HCT116 (cell line): Measurements from ENCODE around the gene ERMN. TPM values are rescaled to one million over a fixed set of nuclear protein-coding genes. Genes with fewer than 3 reads are reported as not detected.

Experiments
- ATAC-seq: fragments of 200-7000 bp; cut with Tn5 transposase; 2 replicates; pipeline ENCODE4 v1.9.1; 2020; ENCODE audit warnings: mild to moderate bottlenecking, moderate library complexity
- BruUV-seq: library from RNA; stranded (reverse); fragments of 400-500 nt; replicated peaks from 2 replicates; lab custom pipeline; 2021; lab: Mats Ljungman, UMichigan
- CTCF ChIA-PET: fragments of 300-600 bp; sonication (Branson Sonifier 250); formaldehyde crosslinking; loops from one replicate; lab custom pipeline; 2021; ENCODE audit warnings: antibody characterized with exemption; lab: Charles Lee
- POLR2A ChIA-PET: fragments of 300-600, 350-600 bp; sonication (Branson Sonifier 250); formaldehyde crosslinking; loops from one replicate; lab custom pipeline; 2021; ENCODE audit warnings: antibody characterized with exemption; lab: Charles Lee
- RAD21 ChIA-PET, 2 experiments: fragments of 300-600 bp; sonication (Branson Sonifier 250); formaldehyde crosslinking; loops; one replicate each; lab custom pipeline; 2023; ENCODE audit warnings: low total read pairs in 2 of 2; ENCODE audit not compliant: uncharacterized antibody in 2 of 2, unreplicated experiment in 2 of 2, low non-redundant PET in 1 of 2; lab: Charles Lee
- DNase-seq: peaks from one replicate; pipeline ENCODE4 v3.0.0-alpha.2; 2010; ENCODE audit warnings: low read depth, low spot score
- H2AFZ ChIP-seq: fragments of 200-600 bp; shearing (Covaris generic), sonication (generic); 2 replicates; pipeline ENCODE4 v1.6.1; 2017; ENCODE audit warnings: low read depth, mixed run types, mixed read lengths, antibody characterized with exemption, low read length; ENCODE audit not compliant: poor library complexity, severe bottlenecking
- H3K27ac ChIP-seq: 2 replicates; pipeline ENCODE4 v1.5.1; 2012; ENCODE audit warnings: low read depth, low read length
- H3K27me3 ChIP-seq: fragments of 200-600 bp; sonication (generic); 2 replicates; pipeline ENCODE4 v1.6.1; 2016; ENCODE audit warnings: mixed run types, low read length, mixed read lengths; ENCODE audit not compliant: insufficient read depth
- H3K36me3 ChIP-seq, 2 experiments: fragments of 200-500 bp in 1 of 2; fragments of 200-600 bp in 1 of 2; sonication (Bioruptor generic) in 1 of 2; sonication (generic) in 1 of 2; 2 replicates each; pipeline versions ENCODE4 v1.5.1 to v1.6.1; 2014 to 2016; ENCODE audit warnings: low read length in 2 of 2, inconsistent platforms in 1 of 2, mixed read lengths in 1 of 2, mixed run types in 1 of 2; ENCODE audit not compliant: insufficient read depth in 2 of 2, control insufficient read depth in 1 of 2
- H3K4me1 ChIP-seq, 2 experiments: fragments of 200-600 bp in 1 of 2; sonication (generic) in 1 of 2; 2 replicates each; pipeline versions ENCODE4 v1.5.1 to v1.6.1; 2012 to 2017; ENCODE audit warnings: low read length in 2 of 2, inconsistent platforms in 1 of 2, mild to moderate bottlenecking in 1 of 2, mixed read lengths in 1 of 2, mixed run types in 1 of 2, moderate library complexity in 1 of 2; ENCODE audit not compliant: insufficient read depth in 2 of 2, control insufficient read depth in 1 of 2
- H3K4me2 ChIP-seq: fragments of 200-600 bp; sonication (generic); 2 replicates; pipeline ENCODE4 v1.6.1; 2017; ENCODE audit warnings: mixed run types, low read length, mixed read lengths
- H3K4me3 ChIP-seq, 2 experiments: fragments of 200-600 bp in 1 of 2; sonication (generic) in 1 of 2; replicated peaks in 1 of 2; 2 replicates each; pipeline ENCODE4 v1.5.1; 2011 to 2016; ENCODE audit warnings: low read length in 2 of 2, control low read depth in 1 of 2, low read depth in 1 of 2, mild to moderate bottlenecking in 1 of 2, mixed read lengths in 1 of 2, mixed run types in 1 of 2
- H3K79me2 ChIP-seq: fragments of 200-600 bp; sonication (generic); 2 replicates; pipeline ENCODE4 v1.6.1; 2017; ENCODE audit warnings: mild to moderate bottlenecking, mixed run types, low read length, moderate library complexity, mixed read lengths; ENCODE audit not compliant: insufficient read depth
- H3K9ac ChIP-seq: fragments of 200-600 bp; sonication (generic); 2 replicates; pipeline ENCODE4 v1.6.1; 2016; ENCODE audit warnings: low read length, mixed read lengths
- H3K9me2 ChIP-seq: fragments of 200-600 bp; sonication (generic), shearing (Covaris generic); 2 replicates; pipeline ENCODE4 v1.6.1; 2017; ENCODE audit warnings: mixed run types, mild to moderate bottlenecking, moderate library complexity; ENCODE audit not compliant: insufficient read depth
- H3K9me3 ChIP-seq, 2 experiments: fragments of 200-500 bp in 1 of 2; fragments of 200-600 bp in 1 of 2; sonication (Bioruptor generic) in 1 of 2; sonication (generic) in 1 of 2; 2 replicates each; pipeline ENCODE4 v1.6.1; 2014 to 2017; ENCODE audit warnings: low read length in 2 of 2, mixed read lengths in 2 of 2, inconsistent platforms in 1 of 2, low read depth in 1 of 2, mild to moderate bottlenecking in 1 of 2, mixed run types in 1 of 2, moderate library complexity in 1 of 2; ENCODE audit not compliant: control insufficient read depth in 1 of 2, insufficient read depth in 1 of 2
- H4K20me1 ChIP-seq: fragments of 200-600 bp; sonication (generic), shearing (Covaris generic); 2 replicates; pipeline ENCODE4 v1.6.1; 2017; ENCODE audit warnings: mixed run types, mild to moderate bottlenecking, moderate library complexity; ENCODE audit not compliant: insufficient read depth
- CBX3 ChIP-seq: IDR thresholded peaks from 2 replicates; pipeline ENCODE4 v1.6.1; 2012; ENCODE audit warnings: low read depth
- ELF1 ChIP-seq: IDR thresholded peaks from 2 replicates; pipeline ENCODE4 v1.6.1; 2012; ENCODE audit warnings: low read depth, borderline replicate concordance
- RAD21 ChIP-seq: IDR thresholded peaks from 2 replicates; pipeline ENCODE4 v1.6.1; 2012; ENCODE audit warnings: low read depth, mild to moderate bottlenecking
- SRF ChIP-seq: IDR thresholded peaks from 2 replicates; pipeline ENCODE4 v1.6.1; 2012; ENCODE audit warnings: low read depth
- intact Hi-C: fragments of 100-400 bp; cut with micrococcal nuclease; formaldehyde crosslinking; loops from 2 replicates; pipeline ENCODE4 v1.10.0; 2022
- total RNA-seq: library from RNA; stranded (reverse); gene quantifications from one replicate; pipeline ENCODE4 v1.2.1, GENCODE V29; 2021; ENCODE audit not compliant: unreplicated experiment
- TF ChIP-seq, protein P1 (sequence below), 3 experiments: fragments of 200-600 bp in 1 of 3; sonication (generic) in 1 of 3; IDR thresholded peaks in 2 of 3; conservative IDR thresholded peaks in 1 of 3; 2 replicates each; pipeline ENCODE4 v1.5.1; 2012 to 2017; ENCODE audit warnings: low read depth in 2 of 3, low read length in 2 of 3, antibody characterized with exemption in 1 of 3, borderline replicate concordance in 1 of 3, control low read depth in 1 of 3, mild to moderate bottlenecking in 1 of 3, mixed read lengths in 1 of 3, mixed run types in 1 of 3, moderate library complexity in 1 of 3; ENCODE audit not compliant: insufficient read depth in 1 of 3

Gene ERMN
- total RNA-seq, 1 experiment from 2014 or later: not detected

- ATAC-seq (peak; percentile 100), DNase-seq (peak; percentile 65)
- TF ChIP-seq SRF (no peak), ELF1 (no peak), RAD21 (peak; percentile 71), CBX3 (0 out of 2 replicates have a peak, but pooled peaks have one; percentile 46)
- TF ChIP-seq, protein P1, sequence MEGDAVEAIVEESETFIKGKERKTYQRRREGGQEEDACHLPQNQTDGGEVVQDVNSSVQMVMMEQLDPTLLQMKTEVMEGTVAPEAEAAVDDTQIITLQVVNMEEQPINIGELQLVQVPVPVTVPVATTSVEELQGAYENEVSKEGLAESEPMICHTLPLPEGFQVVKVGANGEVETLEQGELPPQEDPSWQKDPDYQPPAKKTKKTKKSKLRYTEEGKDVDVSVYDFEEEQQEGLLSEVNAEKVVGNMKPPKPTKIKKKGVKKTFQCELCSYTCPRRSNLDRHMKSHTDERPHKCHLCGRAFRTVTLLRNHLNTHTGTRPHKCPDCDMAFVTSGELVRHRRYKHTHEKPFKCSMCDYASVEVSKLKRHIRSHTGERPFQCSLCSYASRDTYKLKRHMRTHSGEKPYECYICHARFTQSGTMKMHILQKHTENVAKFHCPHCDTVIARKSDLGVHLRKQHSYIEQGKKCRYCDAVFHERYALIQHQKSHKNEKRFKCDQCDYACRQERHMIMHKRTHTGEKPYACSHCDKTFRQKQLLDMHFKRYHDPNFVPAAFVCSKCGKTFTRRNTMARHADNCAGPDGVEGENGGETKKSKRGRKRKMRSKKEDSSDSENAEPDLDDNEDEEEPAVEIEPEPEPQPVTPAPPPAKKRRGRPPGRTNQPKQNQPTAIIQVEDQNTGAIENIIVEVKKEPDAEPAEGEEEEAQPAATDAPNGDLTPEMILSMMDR (IDR thresholded peaks at IDR 0.05 in 2 of 3, conservative IDR thresholded peaks at IDR 0.05 in 1 of 3; ENCODE audit: borderline replicate concordance in 1 of 3, insufficient read depth in 1 of 3, low read depth in 2 of 3, low read length in 2 of 3): peak; percentile 50 to 97 (median 92); a peak in 5 of 6 replicates
- Histone ChIP-seq H3K9me2 (no peaks in the 10 kb centered on the region), H3K36me3 (no peaks in the 10 kb centered on the region), H3K9ac (no peak overlapping the region), H3K27me3 (no peaks in the 10 kb centered on the region), H3K79me2 (no peaks in the 10 kb centered on the region), H3K4me1 (no peaks in the 10 kb centered on the region), H2AFZ (peak overlapping the region; percentile 73), H3K4me3 (no peak overlapping the region), H4K20me1 (no peaks in the 10 kb centered on the region), H3K27ac (no peak overlapping the region), H3K4me2 (no peak overlapping the region), H3K9me3 (no peaks in the 10 kb centered on the region)
- RAD21 ChIA-PET: interaction anchor here (0.7 to 1.4 kb wide), 4 partner anchors 8 to 165 kb away, joined by 3 to 4 read pairs (median 3); no protein-coding TSS in a partner anchor
- CTCF ChIA-PET: interaction anchor here (0.6 to 4.1 kb wide), 13 partner anchors 9 to 1955 kb away, joined by 3 to 59 read pairs (median 5); partner anchors contain the start of gene ACVR1C
- BruUV-seq: no TSS peak
- intact Hi-C loops: loop anchor here (1.0 to 10.0 kb wide), 2 partner anchors 682 to 1953 kb away; no protein-coding TSS in a partner anchor
- POLR2A ChIA-PET: no interaction called here
These were observed 2.2 kb upstream of the ERMN start for GRCh38 chr2:157327621-157328500.
